Measurements from ENCODE around the gene MAN1B1.

GRCh38 chr9:137070906-137071275 is 15.9 kb upstream of the MAN1B1 start:
- no peak for TF ChIP-seq CBX5 (IDR thresholded peaks at IDR 0.05; ENCODE audit: low read depth, low read length)
- TF ChIP-seq, protein P1, sequence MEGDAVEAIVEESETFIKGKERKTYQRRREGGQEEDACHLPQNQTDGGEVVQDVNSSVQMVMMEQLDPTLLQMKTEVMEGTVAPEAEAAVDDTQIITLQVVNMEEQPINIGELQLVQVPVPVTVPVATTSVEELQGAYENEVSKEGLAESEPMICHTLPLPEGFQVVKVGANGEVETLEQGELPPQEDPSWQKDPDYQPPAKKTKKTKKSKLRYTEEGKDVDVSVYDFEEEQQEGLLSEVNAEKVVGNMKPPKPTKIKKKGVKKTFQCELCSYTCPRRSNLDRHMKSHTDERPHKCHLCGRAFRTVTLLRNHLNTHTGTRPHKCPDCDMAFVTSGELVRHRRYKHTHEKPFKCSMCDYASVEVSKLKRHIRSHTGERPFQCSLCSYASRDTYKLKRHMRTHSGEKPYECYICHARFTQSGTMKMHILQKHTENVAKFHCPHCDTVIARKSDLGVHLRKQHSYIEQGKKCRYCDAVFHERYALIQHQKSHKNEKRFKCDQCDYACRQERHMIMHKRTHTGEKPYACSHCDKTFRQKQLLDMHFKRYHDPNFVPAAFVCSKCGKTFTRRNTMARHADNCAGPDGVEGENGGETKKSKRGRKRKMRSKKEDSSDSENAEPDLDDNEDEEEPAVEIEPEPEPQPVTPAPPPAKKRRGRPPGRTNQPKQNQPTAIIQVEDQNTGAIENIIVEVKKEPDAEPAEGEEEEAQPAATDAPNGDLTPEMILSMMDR (IDR thresholded peaks at IDR 0.05; ENCODE audit: control extremely low read depth in 1 of 3, insufficient read depth in 1 of 3, low read depth in 1 of 3, low read length in 3 of 3) = peak in 1 of 3 experiments; percentile 10; a peak in 1 of 4 replicates
- TF ChIP-seq POLR2A (IDR thresholded peaks at IDR 0.05; ENCODE audit: control extremely low read depth in 1 of 2, low read depth in 2 of 2, low read length in 2 of 2) = no peak
- no peak for TF ChIP-seq EP300 (IDR thresholded peaks at IDR 0.05; ENCODE audit: borderline replicate concordance in 1 of 2, low read depth in 2 of 2, low read length in 2 of 2)
- no peak for TF ChIP-seq SIX5 (IDR thresholded peaks at IDR 0.05; ENCODE audit: low read depth, low read length)
- TF ChIP-seq YY1 (IDR thresholded peaks at IDR 0.05; ENCODE audit: low read depth, low read length) = no peak
- TF ChIP-seq KDM5A (IDR thresholded peaks at IDR 0.05; ENCODE audit: low read length) = no peak
- no peak for TF ChIP-seq HDAC2 (IDR thresholded peaks at IDR 0.05; ENCODE audit: borderline replicate concordance in 1 of 2, low read depth in 2 of 2, low read length in 2 of 2)
- TF ChIP-seq SP2 (IDR thresholded peaks at IDR 0.05; ENCODE audit: low read length) = no peak
- no peak for TF ChIP-seq ZNF274 (IDR thresholded peaks at IDR 0.05; ENCODE audit: borderline replicate concordance, extremely low read depth, low read length)
- no peak for TF ChIP-seq SAP30 (IDR thresholded peaks at IDR 0.05; ENCODE audit: insufficient read depth, insufficient replicate concordance, low read length)
- no peak for TF ChIP-seq EZH2 (IDR thresholded peaks at IDR 0.05; ENCODE audit: low read depth, low read length, severe bottlenecking)
- TF ChIP-seq CBX8 (IDR thresholded peaks at IDR 0.05; ENCODE audit: borderline replicate concordance, low read depth, low read length) = no peak
- no peak for TF ChIP-seq FOSL1 (IDR thresholded peaks at IDR 0.05; ENCODE audit: insufficient read depth, low read depth, low read length)
